Tongue (tissue), 2 donors: ENCODE data around the gene METTL23. TPM values are rescaled to one million over a fixed set of nuclear protein-coding genes. Genes with fewer than 3 reads are reported as not detected.
A peak's percentile ranks its signal among the peaks of the same experiment; 100 is the strongest.
"Not testable (repeated sequence)": the region's sequence is repeated elsewhere in the genome, so short reads cannot be mapped to it uniquely, and the experiment has no call there.

ENCODE experiments used
- DNase-seq: peaks from one replicate; pipeline ENCODE4 v3.0.0-alpha.2; 2015
- total RNA-seq: library from RNA; depleted of rRNA; stranded (reverse); fragments of >200 nt; gene quantifications from one replicate; pipeline ENCODE4 v1.2.3, GENCODE V29; 2014

Gene METTL23
- total RNA-seq, 1 donor from 2014 or later, result 21.3 TPM

- no peak for DNase-seq
These were observed 31.4 kb upstream of the METTL23 start for GRCh38 chr17:76695059-76695831.

GRCh38 chr17:76696763-76697701, 29.6 kb upstream of the METTL23 start:
- peak; percentile 49 for DNase-seq

DNA sequence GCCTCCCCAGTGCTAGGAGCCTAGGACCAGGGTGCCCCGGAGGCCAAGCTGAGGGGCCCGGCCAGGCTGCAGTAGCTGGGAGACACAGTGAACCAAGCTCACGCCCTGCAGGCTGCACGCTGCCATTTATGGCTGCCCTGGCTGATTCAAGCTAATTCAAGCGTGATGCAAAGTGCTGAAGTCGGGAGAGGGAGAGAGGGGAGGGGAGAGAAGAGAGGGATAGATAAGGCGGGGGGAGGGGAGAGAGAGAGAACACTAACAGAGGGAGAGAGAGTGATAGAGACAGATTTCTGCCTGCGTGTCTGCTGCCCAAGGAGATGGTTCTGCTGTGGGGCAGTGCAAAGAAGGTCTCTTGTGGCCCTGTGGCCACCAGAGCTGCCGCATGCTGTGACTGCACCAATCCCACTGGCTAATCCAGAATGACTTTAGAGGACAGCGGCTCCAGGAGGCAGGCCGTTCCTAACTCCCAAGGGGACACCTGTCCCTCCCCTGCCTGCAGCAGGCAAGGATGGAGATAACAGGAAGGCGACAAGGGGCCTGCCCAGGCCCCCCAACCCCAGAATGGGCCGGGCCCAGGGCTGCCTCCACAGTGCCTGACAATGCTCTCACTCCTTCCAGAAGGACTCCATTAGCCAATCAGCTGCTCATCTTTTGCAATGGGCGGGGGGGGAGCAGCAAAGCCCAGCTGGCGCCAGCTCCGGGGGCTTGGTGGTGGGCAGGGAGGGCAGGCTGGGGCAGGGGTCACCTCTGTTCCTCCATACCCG, 28.8 kb upstream of the METTL23 start:
- DNase-seq, result peak; percentile 47

GRCh38 chr17:76698466-76698977, 28.1 kb upstream of the METTL23 start:
- not testable (repeated sequence) for DNase-seq

- DNase-seq, result no peak
These were observed 26.4 kb upstream of the METTL23 start for GRCh38 chr17:76700270-76700616.

- DNase-seq, result peak; percentile 89
These were observed 25.8 kb upstream of the METTL23 start for GRCh38 chr17:76700617-76701470.

- DNase-seq, result no peak
These were observed 25.1 kb upstream of the METTL23 start for GRCh38 chr17:76701471-76701967.

DNA sequence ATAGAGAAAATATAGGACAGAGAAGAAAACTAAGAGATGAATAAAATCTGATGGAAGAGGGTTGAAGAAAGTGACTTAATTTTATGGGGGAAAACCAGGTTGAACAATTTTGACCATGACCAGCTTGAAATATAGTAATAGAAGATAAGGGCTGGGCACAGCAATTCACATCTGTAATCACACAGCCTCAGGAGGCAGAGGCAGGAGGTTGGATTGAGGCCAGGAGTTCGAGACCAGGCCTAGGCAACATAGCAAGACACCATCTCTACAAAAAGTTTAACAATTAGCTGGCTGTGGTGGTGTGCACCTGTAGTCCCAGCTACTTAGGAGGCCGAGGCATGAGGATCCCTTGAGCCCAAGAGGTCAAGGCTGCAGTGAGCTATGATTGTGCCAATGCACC, 24.6 kb upstream of the METTL23 start:
- no peak for DNase-seq

DNA sequence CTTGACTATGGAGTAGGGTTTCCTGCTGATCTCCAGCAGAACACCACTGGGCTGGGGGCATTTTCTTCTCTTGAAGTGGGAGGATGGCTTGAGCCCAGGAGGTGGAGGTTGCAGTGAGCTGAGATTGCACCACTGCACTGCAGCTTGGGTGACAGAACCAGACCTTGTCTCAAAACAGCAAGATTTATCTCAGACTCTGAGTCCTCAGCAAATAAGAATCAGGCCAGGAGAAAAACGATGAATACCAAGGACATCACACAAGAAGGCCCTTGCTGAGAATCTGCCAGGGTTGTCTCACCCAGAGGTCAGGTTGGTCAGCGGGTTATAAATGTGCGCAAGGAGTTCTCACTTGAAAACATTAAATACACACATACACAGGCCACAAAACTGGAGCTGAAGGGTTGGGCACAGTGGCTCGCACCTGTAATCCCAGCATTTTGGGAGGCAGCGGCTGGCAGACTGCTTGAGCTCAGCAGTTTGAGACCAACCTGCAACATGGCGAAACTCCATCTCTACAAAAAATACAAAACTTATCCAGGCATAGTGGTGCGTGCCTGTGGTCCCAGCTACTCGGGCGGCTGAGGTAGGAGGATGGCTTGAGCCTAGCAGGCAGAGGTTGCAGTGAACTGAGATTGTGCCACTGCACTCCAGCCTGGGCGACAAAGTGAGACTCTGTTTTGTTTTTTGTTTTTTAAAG, 23.6 kb upstream of the METTL23 start:
- no peak for DNase-seq

DNA sequence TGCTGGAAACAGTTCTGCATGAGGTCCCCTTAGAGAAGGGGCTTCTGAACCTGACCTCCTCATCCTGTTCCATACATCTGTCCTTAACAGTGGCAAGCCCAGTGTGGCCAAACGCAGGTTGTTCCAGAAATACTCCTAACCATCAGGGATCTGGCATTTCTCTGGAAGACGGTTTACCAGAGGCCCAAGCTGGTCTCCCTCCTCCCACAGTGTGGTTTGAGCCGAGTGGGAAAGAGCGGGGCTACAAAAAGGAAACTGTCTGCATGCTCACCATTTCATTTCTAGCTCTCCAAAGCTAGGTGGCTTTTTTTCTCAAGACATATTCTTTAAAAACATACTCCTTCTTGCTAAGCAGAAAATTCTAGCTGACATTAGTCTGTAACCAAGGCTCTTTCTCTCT, 21.8 kb upstream of the METTL23 start:
- DNase-seq, result no peak

- no peak for DNase-seq
These were observed 19.8 kb upstream of the METTL23 start for GRCh38 chr17:76706817-76707216.

GRCh38 chr17:76707985-76708807, 18.4 kb upstream of the METTL23 start:
- DNase-seq, result peak; percentile 83

GRCh38 chr17:76709077-76709950, 17.3 kb upstream of the METTL23 start:
- DNase-seq, result peak; percentile 86

DNA sequence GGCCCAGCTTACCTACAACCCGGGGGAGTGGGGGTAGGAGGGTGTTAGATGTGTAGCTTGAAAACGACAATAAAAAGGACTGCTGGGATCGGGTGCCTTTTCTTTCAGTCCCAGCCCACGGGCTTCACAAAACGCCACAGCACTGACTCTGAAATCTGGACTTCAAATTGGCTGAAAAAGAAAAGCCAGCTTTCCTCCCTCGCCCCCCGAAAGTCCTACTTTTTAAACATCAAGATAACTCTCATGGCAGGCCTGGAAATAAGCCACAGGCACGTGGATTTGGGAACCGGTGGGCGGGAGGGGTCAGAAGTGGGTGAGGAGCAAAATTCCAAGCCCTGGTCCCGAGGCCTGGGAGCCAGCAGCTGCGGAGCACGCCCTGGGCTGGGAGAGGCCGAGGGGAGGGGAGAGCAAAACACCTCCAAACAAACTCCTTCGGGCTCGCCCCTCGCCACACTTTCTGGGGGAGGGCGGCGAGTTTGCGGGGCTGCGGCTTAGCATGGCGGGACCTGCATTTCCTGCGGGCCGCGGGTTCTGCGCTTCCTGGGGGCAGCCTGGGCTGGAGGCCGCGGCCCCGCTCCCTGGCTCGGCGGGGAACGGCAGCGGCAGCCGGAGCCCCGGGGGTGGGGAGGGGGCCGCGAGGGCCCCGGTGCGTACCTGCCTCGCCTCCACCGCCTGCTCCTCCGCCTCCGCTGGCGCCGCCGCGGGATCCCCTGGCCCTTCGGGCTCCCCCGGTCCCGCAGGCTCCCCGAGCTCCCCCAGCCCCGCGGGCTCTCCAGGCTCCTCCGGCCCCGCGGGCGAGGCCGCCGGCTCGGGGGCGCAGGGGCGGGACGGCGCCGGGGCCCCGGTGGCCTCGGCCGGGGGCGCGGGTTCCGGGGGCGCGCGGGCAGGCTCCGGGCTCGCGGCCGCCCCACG, 16.4 kb upstream of the METTL23 start:
- peak; percentile 58 for DNase-seq

- peak; percentile 84 for DNase-seq
These were observed 15.6 kb upstream of the METTL23 start, which contains the start of gene MXRA7 for GRCh38 chr17:76710863-76711611. Gene MXRA7, minus strand, starts transcription at chr17:76710965. Its CDS starts 19 bp downstream, at chr17:76710946.

GRCh38 chr17:76712321-76712720, 14.3 kb upstream of the METTL23 start:
- not testable (repeated sequence) for DNase-seq
